Fibroblast of skin of left quadriceps (primary cell): ENCODE measurements around the gene SH3BGRL2.
"Not testable (repeated sequence)": the region's sequence is repeated elsewhere in the genome, so short reads cannot be mapped to it uniquely, and the experiment has no call there.

Experiments
- DNase-seq, 2 experiments: peaks; one replicate each; pipeline ENCODE4 v3.0.0-alpha.2; 2013; ENCODE audit warnings: low read depth in 2 of 2

The SH3BGRL2 gene

DNA sequence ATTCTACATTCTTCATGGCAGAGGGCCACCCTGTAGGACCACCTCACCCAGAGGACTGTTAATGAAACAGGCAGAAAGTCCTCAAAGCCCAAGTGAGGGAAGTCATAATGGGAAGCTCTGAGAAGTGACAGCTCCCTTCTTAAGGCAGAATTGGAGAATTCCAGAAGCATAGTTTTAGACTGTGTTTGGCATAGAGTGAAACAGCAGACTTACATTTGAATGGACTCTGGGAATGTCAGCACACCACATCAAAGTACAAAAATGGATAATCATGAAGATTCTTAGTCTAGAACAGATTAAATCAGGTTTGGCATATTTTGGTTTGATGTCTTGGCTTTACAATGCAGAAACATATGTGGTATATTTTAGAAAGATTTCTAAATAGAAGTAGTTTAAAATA, 17.9 kb downstream of the SH3BGRL2 start:
- no peak for DNase-seq

DNA sequence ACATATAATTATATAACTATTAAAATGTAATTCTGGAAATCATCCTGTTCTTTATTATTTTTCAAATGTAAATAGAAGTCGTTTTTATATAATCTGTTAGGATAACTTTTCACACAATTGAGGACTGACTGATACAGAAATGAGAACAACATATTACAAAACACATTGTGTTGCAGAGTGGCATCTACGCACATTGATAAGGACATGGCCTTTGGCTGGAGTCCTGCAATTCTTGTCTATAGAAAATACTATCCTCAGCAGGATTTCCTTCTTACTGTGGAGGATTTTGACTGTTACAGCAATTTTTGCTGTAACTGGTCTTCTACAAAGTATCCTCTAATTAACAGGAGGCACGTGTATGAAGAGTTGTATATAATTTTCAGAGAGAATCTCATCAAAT, 19.8 kb downstream of the SH3BGRL2 start:
- DNase-seq, result no peak

DNA sequence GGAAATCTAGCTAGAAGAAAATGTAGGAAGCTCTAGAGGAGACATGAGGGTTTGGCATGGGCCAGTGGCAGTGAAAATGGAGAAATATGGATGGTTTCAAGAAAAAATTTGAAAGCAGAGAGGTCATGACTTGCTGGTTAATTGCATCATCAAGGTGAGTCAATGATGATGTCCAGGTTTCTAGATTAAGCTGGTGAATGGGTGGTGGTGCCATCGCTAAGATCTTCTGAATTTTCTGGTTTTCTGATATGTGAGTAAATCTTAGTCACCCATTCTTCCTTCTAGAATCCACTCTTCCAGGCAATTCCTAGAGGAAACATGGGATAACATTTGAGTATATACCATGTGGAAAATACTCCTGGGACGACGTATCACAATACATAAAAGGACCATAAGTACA, 25.0 kb downstream of the SH3BGRL2 start:
- no peak for DNase-seq

DNA sequence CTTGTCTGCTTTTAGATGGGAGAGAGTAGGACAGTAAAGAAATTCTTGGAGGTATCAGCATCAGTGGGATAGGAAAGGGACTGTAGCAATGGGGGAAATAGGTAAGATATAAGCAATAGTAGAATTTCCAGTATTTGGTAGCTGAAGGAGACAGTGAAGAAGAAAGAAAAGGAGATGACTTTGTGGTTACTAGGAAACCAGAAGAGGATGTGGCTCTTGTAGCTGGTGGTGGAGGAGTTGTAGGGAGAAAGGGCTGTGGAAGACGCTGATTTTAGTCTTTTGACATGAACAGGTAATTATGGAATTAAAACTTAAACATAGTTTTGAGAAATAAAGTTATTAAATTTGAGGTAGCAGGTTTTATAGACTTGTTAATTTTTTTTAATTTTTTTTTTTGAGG, 26.1 kb downstream of the SH3BGRL2 start:
- no peak for DNase-seq

GRCh38 chr6:79663655-79664054, 32.5 kb downstream of the SH3BGRL2 start:
- DNase-seq, result not testable (repeated sequence)

- no peak for DNase-seq
Observed at GRCh38 chr6:79665725-79666551, 34.8 kb downstream of the SH3BGRL2 start.

GRCh38 chr6:79666634-79667033, 35.5 kb downstream of the SH3BGRL2 start:
- DNase-seq, result no peak

DNA sequence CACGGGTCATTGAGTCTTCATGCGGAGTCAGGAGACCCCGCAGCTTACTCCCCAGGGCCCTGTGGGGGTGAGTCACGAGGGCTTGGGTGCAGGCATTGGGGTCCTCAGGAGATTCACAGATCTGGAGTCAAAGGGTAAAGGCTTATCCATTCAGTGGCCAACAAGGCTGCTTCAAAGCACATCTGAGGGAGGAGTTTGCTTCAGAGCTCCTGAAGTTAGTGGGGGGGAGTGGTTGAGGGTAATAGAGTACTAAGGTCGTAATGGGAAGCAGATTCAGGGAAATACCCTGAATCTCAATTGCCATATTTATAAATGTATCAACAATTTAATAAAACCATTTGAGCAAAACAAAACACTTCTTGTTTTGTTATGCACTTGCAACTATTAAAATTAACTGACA, 37.3 kb downstream of the SH3BGRL2 start:
- DNase-seq, result no peak

DNA sequence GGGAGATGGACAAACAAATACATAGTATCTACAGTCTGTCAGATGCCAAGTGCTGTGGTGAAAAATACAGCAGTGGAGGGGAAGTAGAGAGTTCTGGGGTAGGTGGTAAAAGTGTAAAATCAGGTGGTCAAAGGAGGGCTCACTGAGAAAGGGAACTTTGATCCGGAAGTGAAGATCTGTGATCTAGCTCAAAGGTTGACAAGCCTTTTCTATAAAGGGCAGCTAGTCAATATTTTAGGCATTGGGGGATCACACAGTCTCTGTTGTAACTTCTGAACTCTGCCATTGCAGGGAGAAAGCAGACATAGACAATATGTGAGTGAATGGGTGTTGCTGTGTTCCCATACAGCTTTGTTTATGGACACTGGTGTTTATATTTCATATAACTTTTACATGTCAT, 38.6 kb downstream of the SH3BGRL2 start:
- DNase-seq, result no peak

DNA sequence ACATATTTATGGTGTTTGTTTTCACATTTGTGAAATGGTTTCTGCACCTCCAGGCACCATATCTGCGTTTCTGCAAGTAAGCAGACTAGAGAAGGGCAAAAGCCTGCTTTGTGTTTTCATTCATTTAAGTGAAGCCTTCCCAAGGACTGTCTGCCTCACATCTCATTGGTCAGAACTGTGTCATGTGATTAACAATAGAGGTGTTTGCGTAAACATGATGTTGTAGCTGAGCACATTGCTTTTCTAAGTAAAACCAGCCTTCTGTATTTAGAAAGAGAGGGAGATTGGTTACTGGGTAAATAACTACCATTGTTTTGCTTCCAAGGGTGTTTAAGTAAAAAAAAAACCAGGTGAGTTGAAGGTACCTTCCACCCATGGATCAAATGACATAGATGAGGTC, 39.7 kb downstream of the SH3BGRL2 start:
- DNase-seq, result no peak

- DNase-seq, result no peak
Observed at GRCh38 chr6:79671600-79672266, 40.6 kb downstream of the SH3BGRL2 start.

DNA sequence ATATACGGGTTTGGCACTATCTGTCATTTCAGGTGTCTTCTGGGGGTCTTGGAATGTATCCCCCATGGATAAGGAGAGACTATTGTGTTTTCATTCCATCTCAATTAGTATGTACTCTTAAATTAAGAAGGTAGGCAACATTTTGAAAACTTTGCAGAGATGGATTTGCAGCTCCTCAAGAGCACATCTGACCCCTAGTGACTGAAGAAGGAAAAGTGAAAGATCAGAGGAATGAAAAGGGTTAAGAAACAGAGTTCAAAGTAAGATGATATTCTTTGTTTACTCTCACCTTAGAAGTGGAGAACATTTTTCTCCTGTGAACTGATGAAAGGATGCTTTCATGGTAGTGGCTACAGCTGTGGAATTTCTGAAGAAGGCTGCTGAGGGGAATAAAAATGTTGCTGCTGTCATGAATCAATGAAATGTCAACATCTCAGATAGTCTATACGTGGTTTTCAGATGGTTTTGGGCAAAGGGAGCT, 41.5 kb downstream of the SH3BGRL2 start:
- peak; percentile 3 to 5 for DNase-seq

DNA sequence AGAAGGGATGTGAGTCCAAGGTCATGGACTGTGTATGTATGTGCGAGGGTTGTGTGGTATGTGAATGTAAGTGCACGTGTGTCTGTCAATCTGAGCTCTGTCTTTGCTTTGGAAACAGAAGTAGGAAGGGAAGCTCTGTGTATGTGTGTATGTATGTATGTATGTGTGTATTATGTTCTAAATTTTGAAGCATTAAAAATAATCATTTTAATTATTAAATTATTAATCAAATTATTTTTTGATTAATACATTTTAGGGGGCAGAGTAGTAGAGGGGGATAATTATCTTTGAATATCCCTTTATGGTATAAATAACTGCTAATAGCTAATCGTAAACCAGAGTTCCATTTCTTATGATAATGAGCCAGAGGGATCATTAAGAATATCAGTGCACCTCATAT, 42.8 kb downstream of the SH3BGRL2 start:
- no peak for DNase-seq

DNA sequence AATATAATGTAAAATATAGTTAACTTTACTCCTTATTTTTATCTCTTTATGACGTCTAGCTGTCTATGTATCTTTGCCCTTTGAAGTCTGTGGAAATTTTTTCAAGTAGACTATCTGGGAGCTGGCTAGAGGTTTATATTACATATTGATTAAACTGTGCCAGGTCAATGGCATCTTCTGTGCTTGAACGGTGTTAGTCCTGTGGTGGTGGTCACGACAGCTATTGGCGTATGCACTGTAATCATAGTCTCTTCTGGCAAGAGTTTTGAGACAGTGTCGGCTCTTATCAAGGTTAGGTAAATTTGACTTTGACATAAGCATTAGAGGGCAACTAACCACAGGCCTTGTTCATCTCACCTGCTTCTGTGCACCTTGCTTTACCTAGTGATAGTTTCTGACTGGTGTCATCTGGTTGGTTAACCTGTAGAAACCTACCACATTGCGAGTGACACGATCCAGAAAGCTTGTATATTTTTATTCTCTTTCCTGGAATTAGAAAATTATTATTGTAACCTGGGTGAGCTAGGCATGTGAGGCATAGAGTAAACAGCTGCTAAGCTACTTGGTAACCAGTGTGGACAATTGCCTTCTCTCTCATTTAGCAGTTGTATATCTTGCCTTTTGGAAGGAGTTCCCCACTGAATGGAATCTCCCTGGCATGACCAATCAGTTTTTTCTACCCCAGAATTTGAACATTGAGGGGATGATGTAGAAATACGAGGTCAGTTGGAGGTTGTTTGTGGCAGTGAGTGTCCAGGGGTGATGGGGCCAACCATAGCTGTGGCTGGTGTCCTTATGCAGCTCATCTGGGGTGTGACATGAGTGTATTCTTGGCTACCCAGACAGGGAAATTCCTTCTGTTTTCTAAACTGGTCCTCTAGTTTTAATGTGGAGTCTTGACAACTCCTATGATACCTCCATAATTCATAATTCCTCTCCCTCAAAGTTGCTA, 45.9 kb downstream of the SH3BGRL2 start:
- DNase-seq, result no peak

DNA sequence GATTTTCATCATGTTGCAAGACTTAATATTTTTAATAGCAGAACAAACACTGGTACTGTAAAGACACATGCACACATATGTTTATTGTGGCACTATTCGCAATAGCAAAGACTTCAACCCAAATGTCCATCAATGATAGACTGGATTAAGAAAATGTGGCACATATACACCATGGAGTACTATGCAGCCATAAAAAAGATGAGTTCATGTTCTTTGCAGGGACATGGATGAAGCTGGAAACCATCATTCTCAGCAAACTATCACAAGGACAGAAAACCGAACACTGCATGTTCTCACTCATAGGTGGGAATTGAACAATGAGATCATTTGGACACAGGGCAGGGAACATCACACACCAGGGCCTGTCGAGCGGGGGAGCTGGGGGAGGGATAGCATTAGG, 51.6 kb downstream of the SH3BGRL2 start:
- DNase-seq, result not testable (repeated sequence)

GRCh38 chr6:79684876-79685275, 53.7 kb downstream of the SH3BGRL2 start:
- DNase-seq, result no peak

DNA sequence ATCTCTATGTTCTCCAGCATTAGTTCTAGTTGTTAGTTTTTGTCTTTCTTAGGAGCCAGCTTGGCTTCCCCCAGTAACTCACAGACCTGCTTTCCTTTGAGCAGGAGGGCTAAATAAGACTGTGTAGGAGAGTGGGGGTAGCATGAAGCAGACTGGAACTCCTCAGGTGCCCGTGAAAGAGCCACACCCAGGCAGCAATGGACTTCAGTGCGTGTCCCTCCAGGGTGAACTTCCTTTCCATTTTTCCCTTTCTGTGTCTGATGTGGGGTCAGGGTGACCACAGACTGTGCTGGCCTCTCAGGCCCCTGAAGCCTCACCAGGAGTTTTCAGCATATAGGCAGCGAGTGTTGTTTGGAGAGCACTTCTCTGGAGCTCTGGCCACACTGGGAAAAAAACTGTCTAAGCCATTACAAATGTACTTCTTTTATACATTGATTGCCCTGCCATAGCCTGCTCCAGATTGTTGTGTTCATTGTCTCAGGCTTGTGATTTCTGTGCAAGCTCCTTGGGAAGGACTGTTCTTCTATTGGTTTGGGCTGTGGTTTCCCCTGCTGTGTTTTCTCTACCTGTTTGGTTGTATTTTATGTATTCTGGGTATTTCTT, 55.7 kb downstream of the SH3BGRL2 start:
- no peak for DNase-seq

DNA sequence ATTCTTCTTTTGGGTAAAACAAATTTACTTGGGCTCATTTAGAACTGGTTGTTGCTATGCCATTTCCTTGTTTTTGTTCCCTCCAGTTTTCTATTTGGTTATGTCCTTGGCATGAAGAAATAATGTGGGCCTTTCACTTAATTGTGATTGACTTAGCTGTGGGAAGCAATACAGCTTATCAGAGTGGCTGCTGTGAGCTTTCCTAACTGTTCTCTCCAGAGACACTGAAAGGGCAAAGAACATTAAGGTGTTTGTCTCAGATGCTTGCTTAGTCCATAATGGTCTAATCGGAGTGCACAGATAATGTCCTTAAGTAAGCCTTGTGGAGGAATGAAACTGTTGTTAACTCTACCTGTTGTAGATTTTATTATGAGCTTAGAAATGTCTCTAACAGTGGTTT, 56.6 kb downstream of the SH3BGRL2 start:
- no peak for DNase-seq

DNA sequence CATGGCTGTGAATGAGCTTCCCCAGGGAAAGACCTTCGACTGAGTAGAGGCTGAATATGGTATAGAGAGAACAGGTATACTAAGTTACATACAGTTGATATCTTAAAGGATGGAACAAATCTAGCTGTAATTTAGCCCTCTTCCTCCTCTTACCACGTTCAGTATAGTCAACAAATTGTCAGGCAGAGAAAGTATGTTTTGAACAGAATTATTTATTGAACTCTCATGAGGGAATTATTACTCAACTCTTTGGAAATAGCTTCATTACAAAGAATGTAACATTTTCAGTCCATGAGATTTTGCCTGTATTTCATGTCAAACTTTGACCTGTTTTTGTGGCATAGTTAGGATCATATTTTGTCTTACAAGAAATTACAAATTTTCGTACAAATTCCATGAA, 63.0 kb downstream of the SH3BGRL2 start:
- DNase-seq, result no peak

DNA sequence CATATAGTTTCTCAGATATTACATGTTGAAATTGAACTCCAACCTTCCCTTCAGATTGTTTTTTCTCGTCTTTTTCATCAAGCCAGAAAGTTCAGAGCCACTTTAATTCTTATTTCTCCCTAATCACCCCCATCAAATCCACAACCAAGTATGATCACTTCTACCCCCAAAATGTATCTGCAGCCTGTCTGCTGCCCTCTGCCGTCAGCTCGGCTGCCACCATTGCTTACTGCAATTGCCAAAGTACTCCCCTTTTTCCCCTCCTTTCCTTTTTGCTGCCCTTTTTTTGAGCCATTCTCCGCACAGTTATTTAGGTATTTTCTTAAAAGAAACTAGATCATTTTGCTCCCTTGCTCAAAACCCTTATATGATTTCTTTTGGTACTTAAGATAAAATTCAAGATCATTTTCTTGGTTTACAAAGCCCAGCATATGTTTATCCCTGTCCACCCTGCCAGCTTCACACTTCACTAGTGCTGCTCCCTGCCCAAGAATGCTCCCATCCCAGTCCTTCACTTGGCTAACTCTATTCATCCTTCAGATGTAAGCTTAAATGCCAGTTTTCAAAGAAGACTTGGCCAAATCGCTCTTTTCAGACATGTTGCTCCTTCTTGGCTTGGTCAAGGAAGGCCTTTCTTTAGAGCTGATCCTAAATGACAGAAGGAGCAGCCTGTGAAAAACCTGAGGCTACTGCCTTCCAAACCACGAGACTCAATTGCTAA, 63.7 kb downstream of the SH3BGRL2 start:
- no peak for DNase-seq

GRCh38 chr6:79697430-79697829, 66.3 kb downstream of the SH3BGRL2 start:
- DNase-seq, result no peak
